ENCODE data around the gene UBE2O.

DNA sequence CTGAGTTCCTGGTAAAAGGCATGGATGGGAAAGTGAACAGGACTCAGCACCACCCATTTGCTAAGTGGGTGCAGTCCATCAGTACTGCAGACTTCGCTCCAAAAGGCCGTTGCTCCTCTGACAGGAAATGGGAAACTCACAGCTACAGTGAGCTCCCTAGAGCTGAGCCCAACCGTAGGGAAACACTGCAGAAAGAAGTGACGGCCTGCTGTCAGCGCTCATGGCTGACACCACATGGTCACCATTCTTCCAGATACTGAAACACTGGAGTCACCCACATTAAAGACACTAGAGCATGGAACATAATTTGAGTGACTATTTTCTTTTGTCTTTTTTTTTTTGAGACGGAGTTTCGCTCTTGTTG, 31.9 kb downstream of the UBE2O start:
- TF ChIP-seq, protein P1, sequence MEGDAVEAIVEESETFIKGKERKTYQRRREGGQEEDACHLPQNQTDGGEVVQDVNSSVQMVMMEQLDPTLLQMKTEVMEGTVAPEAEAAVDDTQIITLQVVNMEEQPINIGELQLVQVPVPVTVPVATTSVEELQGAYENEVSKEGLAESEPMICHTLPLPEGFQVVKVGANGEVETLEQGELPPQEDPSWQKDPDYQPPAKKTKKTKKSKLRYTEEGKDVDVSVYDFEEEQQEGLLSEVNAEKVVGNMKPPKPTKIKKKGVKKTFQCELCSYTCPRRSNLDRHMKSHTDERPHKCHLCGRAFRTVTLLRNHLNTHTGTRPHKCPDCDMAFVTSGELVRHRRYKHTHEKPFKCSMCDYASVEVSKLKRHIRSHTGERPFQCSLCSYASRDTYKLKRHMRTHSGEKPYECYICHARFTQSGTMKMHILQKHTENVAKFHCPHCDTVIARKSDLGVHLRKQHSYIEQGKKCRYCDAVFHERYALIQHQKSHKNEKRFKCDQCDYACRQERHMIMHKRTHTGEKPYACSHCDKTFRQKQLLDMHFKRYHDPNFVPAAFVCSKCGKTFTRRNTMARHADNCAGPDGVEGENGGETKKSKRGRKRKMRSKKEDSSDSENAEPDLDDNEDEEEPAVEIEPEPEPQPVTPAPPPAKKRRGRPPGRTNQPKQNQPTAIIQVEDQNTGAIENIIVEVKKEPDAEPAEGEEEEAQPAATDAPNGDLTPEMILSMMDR (IDR thresholded peaks at IDR 0.05; ENCODE audit: low read length) = no peak
- TF ChIP-seq EZH2 (IDR thresholded peaks at IDR 0.05; ENCODE audit: borderline replicate concordance, low read length) = no peak

Data from OCI-LY1 (cell line).